Endothelial cell of umbilical vein (primary cell): ENCODE data around the gene ACSL4. TPM values are rescaled to one million over a fixed set of nuclear protein-coding genes. Genes with fewer than 3 reads are reported as not detected.

Experiments used
- BruUV-seq: library from RNA; stranded (reverse); fragments of 400-500 nt; replicated peaks from 2 replicates; lab custom pipeline; 2021; lab: Mats Ljungman, UMichigan
- CTCF ChIA-PET: fragments of 300-600, 350-600 bp; sonication (Branson Sonifier 250); formaldehyde crosslinking; loops from one replicate; lab custom pipeline; 2021; ENCODE audit warnings: antibody characterized with exemption, inconsistent platforms; lab: Charles Lee
- POLR2A ChIA-PET: fragments of 300-600, 350-600 bp; sonication (Branson Sonifier 250); formaldehyde crosslinking; loops from one replicate; lab custom pipeline; 2021; ENCODE audit warnings: antibody characterized with exemption, inconsistent platforms; lab: Charles Lee
- DNase-seq: peaks from one replicate; pipeline ENCODE4 v3.0.0-alpha.2; 2011; ENCODE audit warnings: low read depth, low spot score
- FAIRE-seq: peaks from 2 replicates; lab custom pipeline; 2011; peaks lifted over from hg19 to GRCh38; lab: Jason Lieb, UNC
- H2AFZ ChIP-seq: 2 replicates; pipeline ENCODE4 v1.6.0; 2012; ENCODE audit warnings: low read depth, low read length, control low read depth, inconsistent platforms
- H3K27ac ChIP-seq: 2 replicates; pipeline ENCODE4 v1.5.1; 2011; ENCODE audit warnings: low read depth, mild to moderate bottlenecking, control low read depth, low read length, moderate library complexity; ENCODE audit not compliant: insufficient read depth
- H3K27me3 ChIP-seq, 2 experiments: 2 replicates each; pipeline versions ENCODE4 v1.6.0 to v1.6.1; 2011; ENCODE audit warnings: low read length in 2 of 2, mixed read lengths in 1 of 2; ENCODE audit not compliant: control insufficient read depth in 2 of 2, insufficient read depth in 2 of 2
- H3K36me3 ChIP-seq, 2 experiments: 2 replicates in 1 of 2; 3 replicates in 1 of 2; pipeline ENCODE4 v1.5.1; 2011; ENCODE audit warnings: low read length in 2 of 2, mild to moderate bottlenecking in 1 of 2, moderate library complexity in 1 of 2; ENCODE audit not compliant: control insufficient read depth in 2 of 2, insufficient read depth in 2 of 2; ENCODE audit errors: extremely low read depth in 1 of 2
- H3K4me1 ChIP-seq: 3 replicates; pipeline ENCODE4 v1.5.1; 2011; ENCODE audit warnings: mild to moderate bottlenecking, low read length; ENCODE audit not compliant: control insufficient read depth, insufficient read depth; ENCODE audit errors: extremely low read depth
- H3K4me2 ChIP-seq: 2 replicates; pipeline ENCODE4 v1.6.1; 2011; ENCODE audit warnings: low read length, control low read depth, mixed read lengths; ENCODE audit not compliant: insufficient read depth
- H3K4me3 ChIP-seq, 3 experiments: fragments of 200-600 bp in 1 of 3; sonication (generic), shearing (Covaris generic) in 1 of 3; replicated peaks in 1 of 3; 2 replicates each; pipeline ENCODE4 v1.5.1; 2011 to 2016; ENCODE audit warnings: control low read depth in 3 of 3, low read length in 3 of 3, mild to moderate bottlenecking in 2 of 3, inconsistent platforms in 1 of 3, low read depth in 1 of 3, moderate library complexity in 1 of 3; ENCODE audit not compliant: insufficient read depth in 1 of 3
- H3K79me2 ChIP-seq: 2 replicates; pipeline ENCODE4 v1.6.0; 2012; ENCODE audit warnings: low read length, inconsistent platforms; ENCODE audit not compliant: control insufficient read depth, insufficient read depth
- H3K9ac ChIP-seq: replicated peaks from 2 replicates; pipeline ENCODE3; 2011; ENCODE audit warnings: low read length, control low read depth; ENCODE audit not compliant: insufficient read depth; ENCODE audit errors: extremely low read depth
- H3K9me1 ChIP-seq: replicated peaks from 3 replicates; pipeline ENCODE4 v1.6.0; 2011; ENCODE audit warnings: mild to moderate bottlenecking, low read length; ENCODE audit not compliant: control insufficient read depth, insufficient read depth; ENCODE audit errors: extremely low read depth
- H3K9me3 ChIP-seq: replicated peaks from 2 replicates; pipeline ENCODE4 v1.5.1; 2012; ENCODE audit warnings: low read length, inconsistent platforms; ENCODE audit not compliant: control insufficient read depth, insufficient read depth
- H4K20me1 ChIP-seq: replicated peaks from 2 replicates; pipeline ENCODE3; 2011; ENCODE audit warnings: mild to moderate bottlenecking, low read length; ENCODE audit not compliant: control insufficient read depth, insufficient read depth; ENCODE audit errors: extremely low read depth
- CTCF ChIP-seq, 2 donors: IDR thresholded peaks; 1 replicate in 1 of 2; 2 replicates in 1 of 2; pipeline ENCODE4 v1.5.1; 2011; ENCODE audit warnings: low read length in 2 of 2, mild to moderate bottlenecking in 2 of 2, moderate library complexity in 2 of 2, control low read depth in 1 of 2, inconsistent platforms in 1 of 2, low read depth in 1 of 2; ENCODE audit not compliant: insufficient read depth in 1 of 2; ENCODE audit errors: extremely low read depth in 1 of 2
- EZH2 ChIP-seq: IDR thresholded peaks from 2 replicates; pipeline ENCODE4 v1.6.1; 2012; ENCODE audit warnings: borderline replicate concordance, low read depth, mild to moderate bottlenecking, moderate library complexity, low read length, inconsistent platforms; ENCODE audit not compliant: severe bottlenecking
- FOS ChIP-seq: IDR thresholded peaks from 2 replicates; pipeline ENCODE4 v1.6.1; 2011; ENCODE audit warnings: mild to moderate bottlenecking, low read length, moderate library complexity, borderline replicate concordance; ENCODE audit not compliant: insufficient read depth
- GATA2 ChIP-seq: IDR thresholded peaks from 2 replicates; pipeline ENCODE4 v1.7.0; 2011; ENCODE audit warnings: low read depth, mild to moderate bottlenecking, moderate library complexity, mixed read lengths, low read length; ENCODE audit not compliant: insufficient read length, insufficient read depth
- JUN ChIP-seq: IDR thresholded peaks from 2 replicates; pipeline ENCODE4 v1.6.1; 2011; ENCODE audit warnings: borderline replicate concordance, low read depth; ENCODE audit not compliant: insufficient read length, insufficient read depth
- MAX ChIP-seq: IDR thresholded peaks from 2 replicates; pipeline ENCODE4 v1.6.1; 2011; ENCODE audit not compliant: insufficient read depth, insufficient read length
- MYC ChIP-seq: IDR thresholded peaks from one replicate; pipeline ENCODE4 v1.6.1; 2011; ENCODE audit warnings: mild to moderate bottlenecking, low read depth, low read length
- POLR2A ChIP-seq: IDR thresholded peaks from 2 replicates; pipeline ENCODE4 v1.6.1; 2012; ENCODE audit warnings: low read depth, mild to moderate bottlenecking, control low read depth, low read length
- POLR2AphosphoS5 ChIP-seq: IDR thresholded peaks from 2 replicates; pipeline ENCODE4 v1.6.1; 2012; ENCODE audit warnings: low read depth, mild to moderate bottlenecking, control low read depth, low read length, moderate library complexity; ENCODE audit not compliant: insufficient read depth
- dilution Hi-C: fragments of 300-500 bp; cut with MboI; formaldehyde crosslinking; loops from one replicate; pipeline ENCODE4 v1.15.0; 2019; ENCODE audit warnings: low sequenced_read_pairs; ENCODE audit not compliant: extremely low pct_ligation_motif_present
- intact Hi-C: fragments of 100-400 bp; cut with micrococcal nuclease; formaldehyde crosslinking; loops from one replicate; pipeline ENCODE4 v1.10.0; 2022
- polyA plus RNA-seq, 4 experiments: library from polyadenylated mRNA; depleted of rRNA in 3 of 4; stranded (reverse) in 3 of 4; unstranded in 1 of 4; fragments of >200 nt; gene quantifications; 2 replicates each; pipeline versions ENCODE4 v1.2.1 to v1.2.3, GENCODE V29; 2011 to 2012; ENCODE audit warnings: missing spikeins in 1 of 4
- total RNA-seq: library from RNA; stranded (reverse); gene quantifications from 2 replicates; pipeline ENCODE4 v1.2.3, GENCODE V29; 2021

The ACSL4 gene
- total and polyA plus RNA-seq, 2 donors (not counting 3 experiments of a cell fraction or from before 2014, with no cell fraction given) = 20.7 to 85.5 TPM

DNA sequence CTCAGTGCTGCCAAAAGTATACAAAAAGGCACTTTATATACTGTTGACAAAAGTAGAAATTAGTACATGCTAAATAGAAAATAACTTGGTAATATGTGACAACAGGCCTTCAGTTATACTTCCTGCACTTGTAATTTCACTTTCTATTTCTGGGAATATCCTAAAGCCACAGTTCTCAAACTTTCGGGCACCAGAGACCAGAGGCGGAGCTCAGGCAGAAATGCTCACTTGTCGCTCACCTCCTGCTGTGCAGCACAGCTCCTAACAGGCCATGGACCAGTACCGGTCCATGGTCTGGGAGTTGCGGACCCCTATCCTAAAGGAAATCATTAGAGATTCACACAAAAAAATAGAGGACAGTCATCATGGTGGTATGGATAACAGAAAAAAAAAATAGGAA is 25.7 kb downstream of the ACSL4 start:
- FAIRE-seq (no peak), DNase-seq (no peak)
- no peak for TF ChIP-seq FOS
- no peaks in the 10 kb centered on the region for H3K36me3 ChIP-seq
- ChIA-PET POLR2A (no interaction called here), CTCF (interaction anchor here (8.0 to 9.7 kb wide), 2 partner anchors 150 to 184 kb away, joined by 101 to 241 read pairs; no protein-coding TSS in a partner anchor)
- no peak overlapping the region for H3K4me3 ChIP-seq
- no peaks in the 10 kb centered on the region for H3K27me3 ChIP-seq
- no peak overlapping the region for H3K4me2 ChIP-seq
- dilution Hi-C loops = no loop called here
- no TSS peak for BruUV-seq
- H3K79me2 ChIP-seq = peaks cover 98% of the 10 kb centered on the region
- H3K9me1 ChIP-seq = no peaks in the 10 kb centered on the region
- intact Hi-C loops = no loop called here
- peaks cover 2% of the 10 kb centered on the region for H3K4me1 ChIP-seq
- no peak overlapping the region for H3K9ac ChIP-seq
- H3K27ac ChIP-seq = no peak overlapping the region
- H3K9me3 ChIP-seq = no peaks in the 10 kb centered on the region
- H4K20me1 ChIP-seq = no peaks in the 10 kb centered on the region
- H2AFZ ChIP-seq = no peak overlapping the region

GRCh38 chrX:109704563-109704962 is 28.5 kb downstream of the ACSL4 start:
- no peak for DNase-seq
- H3K4me3 ChIP-seq = no peak overlapping the region
- no peak overlapping the region for H3K4me2 ChIP-seq
- no peak overlapping the region for H2AFZ ChIP-seq
- no peak overlapping the region for H3K27ac ChIP-seq
- H3K9ac ChIP-seq = no peak overlapping the region
- peaks cover 92% of the 10 kb centered on the region for H3K79me2 ChIP-seq
- FAIRE-seq = no peak
- ChIA-PET POLR2A (no interaction called here), CTCF (interaction anchor here (0.9 to 2.1 kb wide), 4 partner anchors 8 to 219 kb away, joined by 3 to 9 read pairs (median 4); no protein-coding TSS in a partner anchor)
- dilution Hi-C loops = no loop called here
- H3K27me3 ChIP-seq = no peaks in the 10 kb centered on the region
- intact Hi-C loops = loop anchor here (5.0 kb wide), 1 partner anchor 967 kb away; the partner anchor contains the start of gene IRS4
- no peaks in the 10 kb centered on the region for H4K20me1 ChIP-seq
- peaks cover 1% of the 10 kb centered on the region for H3K4me1 ChIP-seq
- H3K9me1 ChIP-seq = no peaks in the 10 kb centered on the region
- H3K36me3 ChIP-seq = no peaks in the 10 kb centered on the region
- no TSS peak for BruUV-seq
- H3K9me3 ChIP-seq = no peaks in the 10 kb centered on the region
- TF ChIP-seq JUN (no peak), FOS (no peak), GATA2 (no peak), MAX (no peak), POLR2AphosphoS5 (no peak), CTCF (IDR thresholded peaks at IDR 0.05; ENCODE audit: extremely low read depth in 1 of 2, insufficient read depth in 1 of 2, low read depth in 1 of 2, low read length in 2 of 2) (no peak), EZH2 (no peak), MYC (no peak), POLR2A (no peak)
